ENCODE measurements around the gene MOBP.

MOBP gene

GRCh38 chr3:39550354-39551051 lies 83.0 kb downstream of the MOBP start:
- DNase-seq: no peak
